ENCODE results near the gene SLC8A1. TPM values are rescaled to one million over a fixed set of nuclear protein-coding genes. Genes with fewer than 3 reads are reported as not detected.

The SLC8A1 gene
- total RNA-seq, 4 donors from 2014 or later = 2.2 to 45.0 (median 9.6) TPM

DNA sequence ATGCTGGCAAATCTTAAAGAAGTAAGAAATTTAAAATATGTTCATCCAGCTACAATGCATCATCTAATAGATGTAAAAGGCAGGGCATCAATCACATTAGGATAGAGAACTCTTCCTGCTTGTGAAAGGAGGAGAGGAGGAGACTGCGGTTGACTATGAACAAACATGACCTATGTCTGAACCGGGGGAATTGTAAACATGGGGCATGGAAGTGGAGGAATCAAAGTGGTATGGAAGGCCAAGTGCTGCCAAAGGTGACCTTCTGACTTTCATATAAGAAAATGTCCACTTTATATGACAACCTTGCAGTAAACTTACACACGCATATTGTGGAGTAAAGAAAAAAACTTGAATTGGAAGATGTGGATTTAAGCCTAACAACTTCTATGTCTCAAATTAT is 20.0 kb upstream of the SLC8A1 start:
- H3K9me3 ChIP-seq = no peaks in the 10 kb centered on the region
- H3K36me3 ChIP-seq = no peaks in the 10 kb centered on the region
- 64 to 70% methylated on average over 3 of the region's 3 CpGs for WGBS, 2 donors
- no peaks in the 10 kb centered on the region for H3K27me3 ChIP-seq
- TF ChIP-seq, protein P1, sequence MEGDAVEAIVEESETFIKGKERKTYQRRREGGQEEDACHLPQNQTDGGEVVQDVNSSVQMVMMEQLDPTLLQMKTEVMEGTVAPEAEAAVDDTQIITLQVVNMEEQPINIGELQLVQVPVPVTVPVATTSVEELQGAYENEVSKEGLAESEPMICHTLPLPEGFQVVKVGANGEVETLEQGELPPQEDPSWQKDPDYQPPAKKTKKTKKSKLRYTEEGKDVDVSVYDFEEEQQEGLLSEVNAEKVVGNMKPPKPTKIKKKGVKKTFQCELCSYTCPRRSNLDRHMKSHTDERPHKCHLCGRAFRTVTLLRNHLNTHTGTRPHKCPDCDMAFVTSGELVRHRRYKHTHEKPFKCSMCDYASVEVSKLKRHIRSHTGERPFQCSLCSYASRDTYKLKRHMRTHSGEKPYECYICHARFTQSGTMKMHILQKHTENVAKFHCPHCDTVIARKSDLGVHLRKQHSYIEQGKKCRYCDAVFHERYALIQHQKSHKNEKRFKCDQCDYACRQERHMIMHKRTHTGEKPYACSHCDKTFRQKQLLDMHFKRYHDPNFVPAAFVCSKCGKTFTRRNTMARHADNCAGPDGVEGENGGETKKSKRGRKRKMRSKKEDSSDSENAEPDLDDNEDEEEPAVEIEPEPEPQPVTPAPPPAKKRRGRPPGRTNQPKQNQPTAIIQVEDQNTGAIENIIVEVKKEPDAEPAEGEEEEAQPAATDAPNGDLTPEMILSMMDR (IDR thresholded peaks at IDR 0.05) = no peak
- TF ChIP-seq POLR2A (IDR thresholded peaks at IDR 0.05) = no peak
- no peak overlapping the region for H3K27ac ChIP-seq
- H3K4me1 ChIP-seq = no peaks in the 10 kb centered on the region
- H3K4me3 ChIP-seq = no peak overlapping the region
- no peak for DNase-seq
- intact Hi-C loops (cut with DNase I) = no loop called here

DNA sequence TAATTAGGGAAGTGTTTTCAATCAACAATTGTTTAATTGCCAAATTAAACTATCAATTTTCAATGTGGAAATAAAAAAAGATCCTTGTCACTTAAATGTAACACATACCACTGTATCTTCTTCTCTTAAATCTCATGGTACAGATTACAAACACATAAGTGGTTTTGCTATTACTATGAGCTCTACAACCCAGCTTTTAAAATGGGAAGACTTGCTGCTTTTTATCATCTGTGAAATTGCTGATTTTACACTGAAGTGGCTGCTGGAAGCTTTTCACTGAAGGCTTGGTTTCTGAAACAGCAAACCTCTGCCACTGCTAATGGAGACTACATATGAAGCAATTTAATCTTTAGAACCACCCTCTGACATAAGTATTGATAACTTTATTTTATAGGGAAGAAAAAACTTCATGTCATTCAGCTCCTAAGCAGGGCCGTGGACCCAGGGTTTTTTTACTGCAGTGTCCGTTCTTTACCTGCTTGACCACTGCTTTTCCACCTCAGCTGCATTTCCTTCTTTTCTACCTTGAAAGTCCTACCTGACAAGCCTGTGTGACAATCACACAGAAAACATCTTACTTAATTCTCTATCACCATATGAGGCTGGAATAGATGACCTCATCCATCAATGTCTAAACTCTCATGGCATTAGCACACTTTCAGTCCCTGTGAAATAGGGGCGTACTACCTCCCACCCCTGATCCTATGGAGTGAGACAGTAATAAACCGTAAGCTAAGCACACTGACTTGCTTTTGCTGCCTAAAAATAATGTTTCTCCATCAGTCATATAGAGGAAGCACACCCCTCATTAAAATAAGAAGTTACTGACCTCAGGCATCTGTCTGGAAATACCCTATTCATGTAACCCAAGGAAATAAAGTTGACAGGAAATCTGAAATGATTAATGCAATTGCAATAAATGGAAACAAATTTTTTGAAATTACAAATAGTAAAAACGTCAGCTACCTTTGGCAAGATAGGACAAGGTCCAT is 19.2 kb upstream of the SLC8A1 start:
- Histone ChIP-seq H3K4me1 (no peaks in the 10 kb centered on the region), H3K4me3 (no peak overlapping the region), H3K36me3 (no peaks in the 10 kb centered on the region), H3K27ac (no peak overlapping the region), H3K27me3 (no peaks in the 10 kb centered on the region), H3K9me3 (no peaks in the 10 kb centered on the region)
- WGBS, 2 donors = 57 to 65% methylated on average over 5 of the region's 5 CpGs
- TF ChIP-seq, protein P1 (IDR thresholded peaks at IDR 0.05) = no peak
- TF ChIP-seq POLR2A (IDR thresholded peaks at IDR 0.05) = no peak
- intact Hi-C loops (cut with DNase I) = no loop called here
- DNase-seq = no peak

- no peaks in the 10 kb centered on the region for H3K27me3 ChIP-seq
- H3K27ac ChIP-seq = no peak overlapping the region
- intact Hi-C loops (cut with DNase I) = no loop called here
- TF ChIP-seq POLR2A (IDR thresholded peaks at IDR 0.05) = no peak
- TF ChIP-seq, protein P1 (IDR thresholded peaks at IDR 0.05) = no peak
- no peak overlapping the region for H3K4me3 ChIP-seq
- no peaks in the 10 kb centered on the region for H3K9me3 ChIP-seq
- H3K4me1 ChIP-seq = no peaks in the 10 kb centered on the region
- no peaks in the 10 kb centered on the region for H3K36me3 ChIP-seq
- DNase-seq = no peak
- WGBS, 2 donors = 70 to 74% methylated on average over 2 of the region's 2 CpGs
These were observed 15.2 kb upstream of the SLC8A1 start for GRCh38 chr2:40466935-40467572.

DNA sequence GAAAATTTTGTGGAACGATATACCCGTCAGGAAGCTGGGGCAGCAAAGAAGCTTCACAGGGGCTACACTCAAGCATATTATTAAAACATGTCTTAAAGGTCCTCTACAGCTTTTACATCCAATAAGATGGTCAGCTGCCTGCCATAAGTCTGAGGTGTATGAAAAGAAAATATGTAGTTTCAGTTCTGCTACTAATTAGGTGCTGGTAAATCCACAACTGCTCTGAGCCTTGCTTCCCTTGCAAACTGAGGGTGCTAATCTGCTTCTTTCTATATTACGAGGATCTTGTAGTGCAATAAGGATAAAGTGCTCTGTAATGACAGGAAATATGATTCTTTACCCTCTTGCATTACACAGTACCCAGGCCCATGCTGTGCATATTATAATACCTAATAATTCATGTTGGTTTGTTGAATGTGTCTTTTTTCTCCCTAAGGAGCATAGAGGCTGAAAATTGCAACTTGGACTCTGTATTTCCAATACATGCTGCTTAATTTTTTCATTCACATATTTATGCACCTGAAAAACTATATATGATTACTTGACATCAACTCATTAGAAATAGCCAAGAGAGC is 14.5 kb upstream of the SLC8A1 start:
- Histone ChIP-seq H3K4me1 (no peaks in the 10 kb centered on the region), H3K36me3 (no peaks in the 10 kb centered on the region), H3K4me3 (no peak overlapping the region), H3K27me3 (no peaks in the 10 kb centered on the region), H3K9me3 (no peaks in the 10 kb centered on the region), H3K27ac (no peak overlapping the region)
- DNase-seq = no peak
- intact Hi-C loops (cut with DNase I) = no loop called here
- no peak for TF ChIP-seq POLR2A (IDR thresholded peaks at IDR 0.05)
- TF ChIP-seq, protein P1 (IDR thresholded peaks at IDR 0.05) = no peak
- WGBS, 2 donors = 85 to 97% methylated on average over 3 of the region's 3 CpGs

- DNase-seq = no peak
- no peaks in the 10 kb centered on the region for H3K36me3 ChIP-seq
- H3K4me3 ChIP-seq = no peak overlapping the region
- TF ChIP-seq, protein P1 (IDR thresholded peaks at IDR 0.05) = no peak
- TF ChIP-seq POLR2A (IDR thresholded peaks at IDR 0.05) = no peak
- 80 to 85% methylated on average over 8 of the region's 8 CpGs for WGBS, 2 donors
- H3K9me3 ChIP-seq = no peaks in the 10 kb centered on the region
- H3K27ac ChIP-seq = no peak overlapping the region
- intact Hi-C loops (cut with DNase I) = no loop called here
- no peaks in the 10 kb centered on the region for H3K27me3 ChIP-seq
- no peaks in the 10 kb centered on the region for H3K4me1 ChIP-seq
These were observed 11.2 kb upstream of the SLC8A1 start for GRCh38 chr2:40463112-40463511.
